Mucosa of stomach (tissue), 1 donor: ENCODE data around the gene FAM219B.
"Not testable (repeated sequence)": the region's sequence is repeated elsewhere in the genome, so short reads cannot be mapped to it uniquely, and the experiment has no call there.

Source experiments
- H3K27me3 ChIP-seq: one replicate; pipeline ENCODE4 v1.7.0; 2013; ENCODE audit warnings: mild to moderate bottlenecking, low read length; ENCODE audit not compliant: control insufficient read depth, insufficient read depth
- H3K36me3 ChIP-seq: one replicate; pipeline ENCODE4 v1.7.0; 2013; ENCODE audit warnings: low read length; ENCODE audit not compliant: control insufficient read depth, insufficient read depth
- H3K4me1 ChIP-seq: one replicate; pipeline ENCODE4 v1.7.0; 2013; ENCODE audit warnings: mild to moderate bottlenecking, low read length; ENCODE audit not compliant: control insufficient read depth, insufficient read depth
- H3K4me3 ChIP-seq: one replicate; pipeline ENCODE4 v1.7.0; 2013; ENCODE audit warnings: low read length
- H3K9ac ChIP-seq: one replicate; pipeline ENCODE4 v1.7.0; 2013; ENCODE audit warnings: mild to moderate bottlenecking, low read length, moderate library complexity
- H3K9me3 ChIP-seq: one replicate; pipeline ENCODE4 v1.7.0; 2013; ENCODE audit warnings: mild to moderate bottlenecking, low read length, moderate library complexity; ENCODE audit not compliant: control insufficient read depth
- donor health status: Pancreatic carcinoma.

The FAM219B gene

DNA sequence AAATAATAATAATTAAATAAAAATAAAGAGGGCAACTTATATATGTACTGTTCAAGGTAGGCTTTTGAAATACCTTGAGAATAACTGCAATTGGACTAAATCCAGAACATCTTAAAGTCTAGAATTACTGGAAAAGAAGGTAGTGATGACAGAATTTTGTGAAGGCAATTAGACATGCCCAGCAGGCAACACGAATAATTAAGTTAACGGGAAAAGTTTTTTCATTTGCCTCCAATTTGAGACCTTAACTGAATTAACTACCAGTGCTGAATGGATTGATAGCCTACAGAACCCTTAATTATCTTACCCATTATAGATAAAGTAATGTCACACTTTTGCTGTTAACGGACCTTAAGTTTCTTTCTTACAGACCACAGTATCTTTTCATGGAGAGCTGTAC is 17.9 kb upstream of the FAM219B start:
- no peak overlapping the region for H3K9ac ChIP-seq
- H3K36me3 ChIP-seq, result no peaks in the 10 kb centered on the region
- no peaks in the 10 kb centered on the region for H3K27me3 ChIP-seq
- no peak overlapping the region for H3K4me3 ChIP-seq
- H3K9me3 ChIP-seq, result no peaks in the 10 kb centered on the region
- H3K4me1 ChIP-seq, result no peaks in the 10 kb centered on the region

DNA sequence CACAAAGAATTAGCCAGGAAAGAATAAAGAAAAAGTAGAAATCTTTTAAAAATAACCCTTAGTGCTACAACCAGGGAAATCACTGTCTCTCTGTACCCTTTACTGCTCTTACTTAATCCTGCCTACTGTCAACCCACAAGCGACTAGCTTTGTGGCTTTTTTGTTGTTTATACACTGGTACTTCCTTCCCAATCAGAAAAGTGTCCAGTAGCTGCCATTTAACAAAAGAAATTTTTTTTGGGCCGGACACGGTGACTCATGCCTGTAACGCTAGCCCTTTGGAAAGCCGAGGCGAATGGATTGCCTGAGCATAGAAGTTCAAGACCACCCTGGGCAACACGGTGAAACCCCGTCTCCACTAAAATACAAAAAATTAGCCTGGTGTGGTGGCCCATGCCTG is 13.8 kb upstream of the FAM219B start:
- no peak overlapping the region for H3K9ac ChIP-seq
- no peaks in the 10 kb centered on the region for H3K36me3 ChIP-seq
- no peaks in the 10 kb centered on the region for H3K4me1 ChIP-seq
- H3K4me3 ChIP-seq, result no peak overlapping the region
- no peaks in the 10 kb centered on the region for H3K27me3 ChIP-seq
- no peaks in the 10 kb centered on the region for H3K9me3 ChIP-seq

DNA sequence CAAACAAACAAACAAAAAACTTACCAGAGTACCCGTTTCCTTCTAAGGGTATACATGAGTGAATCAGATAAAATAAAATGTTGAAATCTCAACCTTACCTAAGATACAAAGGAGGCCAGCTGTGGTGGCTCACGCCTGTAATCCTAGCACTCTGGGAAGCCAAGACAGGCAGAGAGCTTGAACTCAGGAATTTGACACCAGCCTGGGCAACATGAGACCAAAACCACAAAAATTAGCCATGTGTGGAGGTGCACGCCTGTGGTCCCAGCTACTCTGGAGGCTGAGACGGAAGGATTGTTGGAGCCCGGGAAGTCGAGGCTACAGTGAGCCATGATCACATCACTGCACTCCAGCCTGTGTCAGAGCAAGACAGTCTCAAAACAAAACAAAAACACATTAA is 11.0 kb upstream of the FAM219B start:
- no peak overlapping the region for H3K9ac ChIP-seq
- no peaks in the 10 kb centered on the region for H3K9me3 ChIP-seq
- no peak overlapping the region for H3K4me3 ChIP-seq
- H3K27me3 ChIP-seq, result no peaks in the 10 kb centered on the region
- no peaks in the 10 kb centered on the region for H3K36me3 ChIP-seq
- no peaks in the 10 kb centered on the region for H3K4me1 ChIP-seq

DNA sequence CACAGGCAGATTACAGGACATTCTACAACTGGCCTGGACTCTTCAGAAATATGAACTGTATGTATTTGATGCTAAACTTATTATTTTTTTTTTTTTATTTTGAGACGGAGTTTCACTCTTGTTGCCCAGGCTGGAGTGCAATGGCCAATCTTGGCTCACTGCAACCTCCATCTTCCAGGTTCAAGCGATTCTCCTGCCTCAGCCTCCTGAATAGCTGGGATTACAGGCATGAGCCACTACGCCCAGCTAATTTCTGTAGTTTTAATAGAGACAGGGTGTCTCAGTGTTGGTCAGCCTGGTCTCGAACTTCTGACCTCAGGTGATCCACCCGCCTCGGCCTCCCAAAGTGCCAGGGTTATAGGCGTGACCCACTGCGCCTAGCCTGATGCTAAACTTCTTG is 7.1 kb upstream of the FAM219B start:
- not testable (repeated sequence) for H3K4me1 ChIP-seq, H3K27me3 ChIP-seq, H3K9ac ChIP-seq, H3K9me3 ChIP-seq, H3K4me3 ChIP-seq, H3K36me3 ChIP-seq

DNA sequence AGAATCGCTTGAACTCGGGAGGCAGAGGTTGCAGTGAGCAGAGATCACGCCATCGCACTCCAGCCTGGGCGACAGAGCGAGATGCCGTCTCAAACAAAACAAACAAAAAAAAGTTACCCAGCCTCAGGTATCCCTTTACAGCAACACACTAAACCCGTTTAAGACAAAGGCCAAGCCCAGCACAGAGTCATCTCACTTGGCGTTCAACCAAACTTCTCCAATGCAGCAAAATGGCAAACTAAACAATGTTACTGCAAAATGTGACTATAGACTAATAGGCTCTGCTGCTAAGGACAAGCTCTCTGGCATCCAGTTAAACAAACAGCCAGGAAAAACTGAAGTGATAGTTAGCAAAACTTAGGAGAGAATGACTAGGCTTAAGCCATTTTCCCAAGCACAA is 6.4 kb upstream of the FAM219B start:
- no peak overlapping the region for H3K9ac ChIP-seq
- H3K27me3 ChIP-seq, result no peaks in the 10 kb centered on the region
- no peaks in the 10 kb centered on the region for H3K36me3 ChIP-seq
- no peaks in the 10 kb centered on the region for H3K9me3 ChIP-seq
- H3K4me3 ChIP-seq, result no peak overlapping the region
- H3K4me1 ChIP-seq, result no peaks in the 10 kb centered on the region

DNA sequence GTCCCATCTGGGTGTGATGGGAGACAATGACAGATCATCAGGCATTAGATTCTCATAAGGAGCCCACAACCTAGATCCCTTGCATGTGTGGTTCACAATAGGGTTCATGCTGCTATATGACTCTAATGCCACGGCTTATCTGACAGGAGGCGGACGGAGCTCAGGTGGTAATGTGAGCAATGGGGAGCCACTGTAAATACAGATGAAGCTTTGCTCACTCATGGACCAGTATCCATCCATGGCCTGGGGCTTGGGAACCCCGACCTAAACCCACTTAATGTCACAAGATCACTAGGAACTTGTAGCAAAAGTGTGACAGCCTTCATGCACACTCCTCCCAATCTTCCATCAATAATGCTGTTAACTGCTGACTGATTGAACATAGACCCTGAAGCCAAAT is 2.0 kb upstream of the FAM219B start:
- Histone ChIP-seq H3K36me3 (peaks cover 3% of the 10 kb centered on the region), H3K27me3 (no peaks in the 10 kb centered on the region), H3K9ac (no peak overlapping the region), H3K9me3 (no peaks in the 10 kb centered on the region), H3K4me1 (peaks cover 21% of the 10 kb centered on the region), H3K4me3 (no peak overlapping the region)

DNA sequence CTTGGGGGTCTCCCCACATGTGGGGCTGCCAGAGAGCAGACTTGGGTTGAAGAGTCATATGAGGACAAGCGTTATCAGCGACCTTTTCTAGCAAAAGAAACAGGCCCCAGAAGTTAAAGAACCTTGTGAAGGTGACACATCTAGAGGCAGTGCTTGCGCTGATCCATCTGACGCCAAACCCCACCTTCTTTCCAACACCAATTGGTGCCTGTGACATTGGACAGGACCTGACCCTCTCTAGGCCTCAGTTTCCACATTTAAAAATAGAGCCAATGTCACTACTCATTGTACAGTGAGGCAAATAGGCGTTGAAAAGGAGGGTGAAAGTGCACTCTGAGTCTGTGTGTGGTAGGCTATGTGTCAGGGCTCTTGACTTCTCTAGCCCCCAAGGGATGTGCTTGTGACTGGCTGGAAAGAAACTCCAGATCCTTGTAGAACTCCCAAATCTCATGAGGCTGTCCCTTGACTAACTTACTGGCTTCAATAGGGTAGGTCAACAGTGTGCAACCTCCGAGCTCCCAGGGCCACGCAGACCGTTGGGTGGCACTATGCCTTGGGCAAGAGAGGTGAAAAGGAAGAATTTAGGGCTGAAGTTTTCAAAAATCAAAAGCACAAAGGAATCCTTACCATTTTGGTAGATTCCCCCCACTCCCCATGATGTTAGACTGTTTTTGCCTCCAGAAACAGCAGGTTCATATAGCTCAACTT is 666 bp upstream of the FAM219B start:
- H3K9me3 ChIP-seq, result no peaks in the 10 kb centered on the region
- H3K27me3 ChIP-seq, result no peaks in the 10 kb centered on the region
- H3K4me1 ChIP-seq, result peaks cover 21% of the 10 kb centered on the region
- peaks cover 10% of the 10 kb centered on the region for H3K36me3 ChIP-seq
- peak overlapping the region; percentile 79 for H3K9ac ChIP-seq
- peak overlapping the region; percentile 58 for H3K4me3 ChIP-seq

DNA sequence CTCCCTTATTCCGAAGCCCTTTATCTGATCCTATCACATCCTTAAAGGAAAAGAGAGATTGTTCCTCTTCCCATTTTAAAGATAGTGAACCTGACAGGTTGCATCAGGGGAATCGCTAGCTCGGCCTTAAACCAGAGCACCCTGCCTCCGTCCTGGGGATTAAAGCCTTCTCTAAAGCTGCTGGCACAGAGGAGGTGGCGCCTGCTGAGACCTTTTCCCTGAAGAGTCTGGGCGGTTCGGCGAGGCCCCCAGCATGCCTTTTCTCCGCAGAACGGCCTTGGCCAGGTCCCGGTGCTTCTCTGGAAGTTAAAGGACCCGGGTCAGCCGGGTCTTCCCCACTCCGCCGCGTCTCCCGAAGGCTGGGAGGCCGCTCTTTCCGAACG is 593 bp downstream of the FAM219B start:
- H3K4me3 ChIP-seq, result peak overlapping the region; percentile 58
- H3K27me3 ChIP-seq, result no peaks in the 10 kb centered on the region
- peaks cover 31% of the 10 kb centered on the region for H3K4me1 ChIP-seq
- H3K9ac ChIP-seq, result peak overlapping the region; percentile 79
- H3K9me3 ChIP-seq, result no peaks in the 10 kb centered on the region
- peaks cover 13% of the 10 kb centered on the region for H3K36me3 ChIP-seq

DNA sequence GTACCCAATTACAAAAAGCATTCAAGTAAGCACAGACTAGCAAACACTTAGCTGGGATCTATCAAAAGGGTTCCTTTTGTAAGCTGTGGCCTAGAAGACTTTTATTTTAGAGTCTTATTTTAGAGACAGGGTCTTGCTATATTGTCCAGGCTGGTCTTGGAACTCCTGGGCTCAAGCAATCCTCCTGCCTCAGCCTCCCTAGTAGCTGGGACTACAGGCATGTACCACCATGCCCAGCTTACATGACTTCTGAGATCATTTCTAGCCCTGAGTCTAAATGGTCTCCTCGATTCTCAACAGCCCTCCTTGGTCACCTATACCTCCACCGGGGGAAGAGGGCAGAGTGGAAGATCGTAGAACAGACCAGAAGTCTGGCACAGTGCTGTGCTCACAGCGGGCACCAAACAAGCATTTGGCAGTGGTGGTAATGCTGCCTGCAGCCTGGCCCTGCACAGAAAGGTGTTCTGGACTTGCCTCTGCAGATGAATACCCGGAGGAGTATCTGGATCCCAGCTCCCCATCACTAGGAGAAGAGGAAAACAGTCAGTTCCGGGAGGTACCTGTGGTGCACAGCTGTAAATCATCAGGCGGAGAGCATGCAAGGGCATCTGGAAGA is 2.4 kb downstream of the FAM219B start:
- no peaks in the 10 kb centered on the region for H3K9me3 ChIP-seq
- H3K36me3 ChIP-seq, result peaks cover 18% of the 10 kb centered on the region
- peaks cover 32% of the 10 kb centered on the region for H3K4me1 ChIP-seq
- H3K27me3 ChIP-seq, result no peaks in the 10 kb centered on the region
- no peak overlapping the region for H3K9ac ChIP-seq
- H3K4me3 ChIP-seq, result no peak overlapping the region

DNA sequence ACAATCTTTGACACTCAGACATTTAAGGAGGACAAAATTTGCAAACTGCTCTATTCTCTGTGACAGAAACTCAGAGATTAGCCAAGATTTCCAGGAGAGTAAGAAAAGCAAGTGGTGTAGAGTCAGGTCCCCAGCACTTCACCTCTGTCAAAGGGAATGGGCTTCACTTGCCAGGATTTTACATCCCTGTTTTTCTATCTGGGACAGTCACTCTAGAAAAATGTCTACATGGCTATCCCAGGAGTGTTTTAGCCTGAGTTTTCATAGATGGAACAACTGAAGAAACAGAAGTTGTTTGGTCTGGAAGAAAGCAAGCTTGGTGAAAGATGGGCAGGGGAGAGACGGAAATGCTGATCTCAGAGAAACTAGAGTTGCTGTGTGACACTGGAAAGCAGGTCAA is 3.0 kb downstream of the FAM219B start:
- H3K4me3 ChIP-seq, result no peak overlapping the region
- peaks cover 18% of the 10 kb centered on the region for H3K36me3 ChIP-seq
- no peaks in the 10 kb centered on the region for H3K27me3 ChIP-seq
- no peaks in the 10 kb centered on the region for H3K9me3 ChIP-seq
- no peak overlapping the region for H3K9ac ChIP-seq
- peaks cover 32% of the 10 kb centered on the region for H3K4me1 ChIP-seq

DNA sequence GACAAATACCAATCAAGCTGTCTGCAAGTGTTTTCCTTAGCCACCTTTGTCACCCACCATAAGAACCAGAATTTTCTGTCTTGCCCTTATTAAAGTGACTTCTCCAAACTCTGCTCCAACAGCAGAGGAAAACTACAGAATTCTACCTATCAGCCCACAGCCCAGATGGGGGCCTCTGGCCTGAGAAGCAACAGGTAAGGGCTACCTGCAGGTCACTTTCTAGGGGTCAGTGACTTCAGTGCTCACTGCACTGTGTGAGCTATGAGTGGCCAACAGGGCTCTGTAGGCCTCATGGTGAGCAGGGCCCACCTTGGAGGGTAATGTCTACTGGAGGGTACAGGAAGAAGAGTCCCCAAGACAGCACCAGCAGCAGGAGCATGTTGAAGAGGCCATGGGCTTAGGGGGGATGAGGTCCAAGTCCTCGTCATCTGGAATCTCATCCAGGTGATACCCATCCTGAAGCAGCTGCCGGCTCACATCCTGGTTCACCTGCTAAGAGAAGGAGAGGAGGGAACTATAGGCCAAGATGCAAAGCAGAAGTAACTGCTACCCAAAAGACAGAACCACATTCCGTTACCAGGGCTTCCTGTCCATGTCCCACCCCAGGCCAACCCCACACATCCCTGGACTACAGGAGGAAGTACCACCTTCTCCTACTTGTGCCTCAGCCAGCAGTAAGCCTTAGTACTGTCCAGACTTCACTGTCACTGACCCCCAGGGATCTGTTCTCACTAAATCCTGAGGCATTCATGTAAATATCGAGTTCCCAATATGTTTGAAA is 4.2 kb downstream of the FAM219B start:
- no peak overlapping the region for H3K9ac ChIP-seq
- no peak overlapping the region for H3K4me3 ChIP-seq
- no peaks in the 10 kb centered on the region for H3K27me3 ChIP-seq
- H3K9me3 ChIP-seq, result no peaks in the 10 kb centered on the region
- peaks cover 32% of the 10 kb centered on the region for H3K4me1 ChIP-seq
- H3K36me3 ChIP-seq, result peaks cover 18% of the 10 kb centered on the region

DNA sequence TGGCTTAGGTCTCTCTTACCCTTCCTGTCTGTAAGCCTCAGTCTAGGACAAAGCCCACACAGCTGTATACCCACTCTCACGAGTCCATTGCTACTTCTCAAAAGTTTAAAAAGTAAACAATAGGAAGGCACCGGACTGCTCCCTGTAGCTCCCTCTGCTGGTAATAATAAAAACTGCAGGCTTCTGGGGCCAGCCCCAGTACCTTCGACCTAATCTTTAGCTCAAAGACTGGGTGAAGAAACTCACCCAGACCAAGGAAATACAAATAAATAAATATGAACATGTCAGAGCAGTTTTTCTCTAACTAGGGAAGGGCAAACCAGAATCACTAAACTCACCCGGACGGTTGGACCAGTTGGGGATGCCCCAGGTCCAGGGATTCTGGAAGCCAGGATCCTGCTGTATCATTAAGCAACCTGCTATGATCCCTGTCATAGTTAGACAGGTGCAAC is 5.0 kb downstream of the FAM219B start:
- Histone ChIP-seq H3K36me3 (peaks cover 23% of the 10 kb centered on the region), H3K4me3 (no peak overlapping the region), H3K4me1 (peaks cover 27% of the 10 kb centered on the region), H3K27me3 (no peaks in the 10 kb centered on the region), H3K9ac (no peak overlapping the region), H3K9me3 (no peaks in the 10 kb centered on the region)
